H1 (cell line): ENCODE results near the gene SLC47A2.

ENCODE experiments used
- CTCF ChIP-seq, 3 experiments: IDR thresholded peaks; 1 replicate in 2 of 3; 2 replicates in 1 of 3; pipeline versions ENCODE4 v1.5.1 to v1.6.1; 2011; ENCODE audit warnings: low read length in 3 of 3, mild to moderate bottlenecking in 3 of 3, inconsistent platforms in 2 of 3, low read depth in 1 of 3, moderate library complexity in 1 of 3; ENCODE audit not compliant: insufficient read depth in 1 of 3; ENCODE audit errors: control extremely low read depth in 1 of 3
- POLR2A ChIP-seq, 2 experiments: IDR thresholded peaks; 1 replicate in 1 of 2; 2 replicates in 1 of 2; pipeline ENCODE4 v1.6.1; 2011; ENCODE audit warnings: low read depth in 2 of 2, low read length in 2 of 2, mild to moderate bottlenecking in 2 of 2; ENCODE audit errors: control extremely low read depth in 1 of 2
- TF ChIP-seq, protein P1 (sequence below): IDR thresholded peaks from 2 replicates; pipeline ENCODE4 v1.6.1; 2012; ENCODE audit warnings: inconsistent platforms

DNA sequence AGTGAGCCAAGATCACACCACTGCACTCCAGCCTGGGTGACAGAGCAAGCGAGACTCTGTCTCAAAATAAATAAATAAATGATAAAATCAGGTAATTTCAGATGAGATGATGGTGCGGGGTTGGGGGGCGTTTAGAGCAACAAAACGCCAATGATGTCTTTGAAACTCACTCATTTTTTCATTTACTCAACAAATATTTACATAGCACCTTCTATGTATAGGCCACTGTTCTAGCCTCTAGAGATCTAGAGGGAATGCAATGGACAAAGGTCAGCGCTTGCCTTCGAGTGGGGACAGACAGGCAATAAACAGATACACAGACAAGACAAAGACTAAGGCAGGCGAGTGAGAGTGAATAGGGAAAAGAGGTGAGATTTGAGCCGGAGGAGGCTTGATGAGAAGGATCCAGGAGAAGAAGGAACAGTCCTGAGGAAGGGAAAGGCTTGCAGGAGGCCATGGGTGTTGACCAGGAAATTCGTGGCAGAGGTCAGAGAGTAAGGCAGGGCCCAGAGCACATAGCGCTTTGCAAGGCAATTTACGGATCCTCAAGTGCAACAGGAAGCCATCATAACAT lies 17.7 kb upstream of the SLC47A2 start:
- TF ChIP-seq POLR2A (IDR thresholded peaks at IDR 0.05; ENCODE audit: control extremely low read depth in 1 of 2, low read depth in 2 of 2, low read length in 2 of 2) (no peak), CTCF (IDR thresholded peaks at IDR 0.05; ENCODE audit: control extremely low read depth in 1 of 3, insufficient read depth in 1 of 3, low read depth in 1 of 3, low read length in 3 of 3) (no peak)
- TF ChIP-seq, protein P1, sequence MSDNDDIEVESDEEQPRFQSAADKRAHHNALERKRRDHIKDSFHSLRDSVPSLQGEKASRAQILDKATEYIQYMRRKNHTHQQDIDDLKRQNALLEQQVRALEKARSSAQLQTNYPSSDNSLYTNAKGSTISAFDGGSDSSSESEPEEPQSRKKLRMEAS = no peak
